SKM-1 treated with dmso at 0.1 percent for 144 hours (cell line): Measurements from ENCODE around the gene KANK3.
A peak's percentile ranks its signal among the peaks of the same experiment; 100 is the strongest.

Experiments used
- DNase-seq: peaks from one replicate; lab custom pipeline; 2025; ENCODE audit not compliant: unreplicated experiment; lab: John Stamatoyannopoulos, UW

Gene KANK3

DNA sequence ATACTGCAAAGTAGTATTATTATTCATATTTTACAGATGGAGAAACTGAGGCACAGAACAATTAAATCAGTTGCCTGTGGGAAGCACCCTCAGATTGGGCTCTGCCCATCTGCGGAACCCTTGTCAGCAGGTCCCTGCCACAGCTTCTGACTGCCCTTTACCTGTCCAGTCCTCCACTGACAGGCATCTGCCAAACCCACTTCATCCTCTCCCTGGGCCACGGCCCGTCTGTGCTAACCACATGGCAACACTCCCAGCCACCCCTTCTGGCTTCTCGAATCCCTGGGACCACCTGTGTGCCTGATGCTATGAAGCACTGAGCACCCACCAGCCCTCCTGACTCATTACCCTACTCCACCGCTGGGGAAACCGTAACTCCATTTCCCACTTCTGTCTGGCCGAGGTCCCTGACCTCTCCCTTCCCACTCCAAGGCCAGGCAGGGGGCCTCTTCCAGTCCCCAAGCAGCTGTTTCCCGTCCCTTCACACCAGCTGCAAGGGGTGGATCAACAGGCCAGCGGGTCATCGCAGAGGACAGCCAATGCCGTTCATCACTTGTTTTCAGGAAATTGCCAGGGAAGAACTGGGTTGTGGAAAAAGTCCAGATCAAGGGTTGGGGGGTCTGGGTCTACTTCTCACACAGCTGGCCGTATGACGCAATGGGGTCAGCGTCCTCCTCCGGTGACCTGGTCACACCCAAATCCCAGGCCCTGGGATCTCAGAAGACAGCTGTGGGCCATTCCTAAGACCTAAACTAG is 2.5 kb downstream of the KANK3 start:
- no peak for DNase-seq

DNA sequence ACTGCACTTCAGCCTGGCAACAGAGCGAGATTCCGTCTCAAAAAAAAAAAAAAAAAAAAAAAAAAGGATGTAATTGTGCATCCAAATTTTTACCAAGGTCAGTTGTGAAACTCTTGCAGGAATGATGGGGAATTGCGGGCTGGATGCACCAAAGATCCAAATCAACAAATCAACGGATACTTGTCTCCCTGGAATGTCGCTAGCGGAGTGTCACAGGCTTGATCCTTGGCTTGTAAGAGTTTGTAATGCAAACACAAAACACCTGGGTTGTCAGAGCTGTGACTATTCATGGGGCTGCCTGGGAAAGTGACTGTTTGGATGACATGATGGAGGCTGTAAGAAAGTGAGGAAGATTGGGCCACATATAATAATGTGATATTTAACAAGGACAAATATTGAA is 4.2 kb downstream of the KANK3 start:
- no peak for DNase-seq

GRCh38 chr19:8337728-8338127 is 5.3 kb downstream of the KANK3 start:
- no peak for DNase-seq

- DNase-seq, result no peak
These were observed 6.4 kb downstream of the KANK3 start for GRCh38 chr19:8336660-8337059.

DNA sequence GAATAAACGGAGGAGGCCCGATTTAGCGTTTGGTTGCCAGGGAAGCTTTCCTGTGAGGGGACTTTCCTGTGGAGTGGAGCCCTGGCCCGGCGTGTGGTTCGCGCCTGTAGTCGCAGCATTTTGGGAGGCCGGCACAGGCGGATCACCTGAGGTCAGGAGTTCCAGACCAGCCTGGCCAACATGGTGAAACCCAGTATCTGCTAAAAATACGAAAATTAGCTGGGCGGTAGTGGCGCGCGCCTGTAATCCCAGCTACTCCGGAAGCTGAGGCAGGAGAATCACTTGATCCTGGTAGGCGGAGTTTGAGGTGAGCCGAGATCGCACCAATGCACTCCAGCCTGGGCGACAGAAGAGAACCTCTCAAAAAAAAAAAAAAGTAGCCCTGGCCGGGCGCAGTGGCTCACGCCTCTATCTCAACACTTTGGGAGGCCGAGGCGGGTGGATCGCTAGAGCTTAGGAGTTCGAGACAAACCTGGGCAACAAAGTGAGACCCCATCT is 6.9 kb downstream of the KANK3 start:
- no peak for DNase-seq

DNA sequence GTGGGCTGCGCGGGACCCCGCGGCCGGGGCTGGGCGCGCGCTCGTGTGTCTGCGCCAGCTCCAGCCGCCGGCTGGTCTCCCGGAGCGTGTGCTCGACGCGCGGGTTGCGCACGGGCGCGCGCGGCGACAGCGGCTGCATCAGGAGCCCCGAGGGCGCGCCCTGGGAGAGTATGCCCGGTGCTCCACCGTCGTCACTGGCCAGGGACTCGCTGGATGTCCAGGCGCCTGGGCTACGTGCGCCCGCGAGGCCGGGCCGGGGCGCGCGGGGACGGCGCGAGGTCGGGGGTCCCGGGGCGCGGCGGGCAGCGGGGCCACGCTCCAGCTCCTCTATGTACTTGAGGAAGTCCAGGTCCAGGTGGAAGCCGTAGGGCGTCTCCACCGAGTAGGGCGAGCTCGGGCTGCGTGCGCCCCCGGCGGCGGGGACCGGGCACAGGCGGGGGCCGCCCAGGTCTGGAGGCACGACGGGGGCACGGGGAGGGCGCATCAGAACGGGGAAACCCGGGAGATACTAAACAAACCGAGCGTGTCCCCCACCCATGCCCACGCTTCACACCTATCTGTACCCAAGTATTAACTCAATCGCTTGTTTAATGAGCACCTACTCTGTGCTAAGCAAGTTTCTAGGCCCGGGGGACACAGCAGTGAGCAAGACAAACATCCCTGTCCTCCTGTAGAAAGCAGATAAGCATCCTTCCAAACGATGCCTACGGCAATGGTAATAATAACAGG is 7.6 kb downstream of the KANK3 start:
- DNase-seq, result no peak

- no peak for DNase-seq
These were observed 8.4 kb downstream of the KANK3 start for GRCh38 chr19:8334458-8335342.

- no peak for DNase-seq
These were observed 9.2 kb downstream of the KANK3 start for GRCh38 chr19:8333767-8334457.

DNA sequence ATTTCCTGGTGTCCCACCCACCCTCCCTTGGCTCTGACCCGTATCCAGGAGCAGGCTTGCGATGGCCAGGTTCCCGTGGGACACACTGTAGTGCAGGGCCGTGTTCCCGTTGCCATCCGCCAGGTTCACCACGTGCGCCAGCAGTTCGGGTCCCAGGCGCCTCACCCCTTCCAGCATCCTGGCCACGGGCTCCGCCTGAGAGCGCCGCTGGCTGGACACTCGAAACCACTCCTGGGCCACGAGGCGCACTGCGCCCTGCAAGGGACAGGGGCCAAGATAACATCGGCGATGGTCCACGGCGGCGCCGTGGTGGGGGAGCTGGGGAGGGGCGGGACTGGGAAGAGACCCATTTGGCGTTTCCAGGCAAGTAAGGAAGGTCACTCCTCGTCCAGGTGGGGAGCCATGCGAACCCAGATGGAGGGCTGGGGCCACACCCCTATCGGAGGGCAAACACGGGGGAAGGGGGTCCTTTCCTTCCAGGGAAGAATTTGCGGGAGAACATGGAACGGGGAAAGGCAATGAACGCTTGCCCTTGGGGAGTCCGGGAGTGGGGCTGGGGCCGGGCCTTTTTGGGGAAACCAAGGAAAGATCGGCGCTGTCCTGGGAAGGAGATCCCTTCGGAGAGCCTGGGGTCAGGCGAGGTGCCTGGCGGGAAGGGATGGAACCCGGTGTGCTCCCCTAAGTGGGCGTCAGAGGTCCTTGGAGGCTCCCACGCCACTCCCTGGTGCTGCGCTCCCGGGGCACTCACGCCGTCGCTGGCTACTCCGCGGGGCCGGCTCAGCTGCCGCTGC is 9.9 kb downstream of the KANK3 start:
- no peak for DNase-seq

DNA sequence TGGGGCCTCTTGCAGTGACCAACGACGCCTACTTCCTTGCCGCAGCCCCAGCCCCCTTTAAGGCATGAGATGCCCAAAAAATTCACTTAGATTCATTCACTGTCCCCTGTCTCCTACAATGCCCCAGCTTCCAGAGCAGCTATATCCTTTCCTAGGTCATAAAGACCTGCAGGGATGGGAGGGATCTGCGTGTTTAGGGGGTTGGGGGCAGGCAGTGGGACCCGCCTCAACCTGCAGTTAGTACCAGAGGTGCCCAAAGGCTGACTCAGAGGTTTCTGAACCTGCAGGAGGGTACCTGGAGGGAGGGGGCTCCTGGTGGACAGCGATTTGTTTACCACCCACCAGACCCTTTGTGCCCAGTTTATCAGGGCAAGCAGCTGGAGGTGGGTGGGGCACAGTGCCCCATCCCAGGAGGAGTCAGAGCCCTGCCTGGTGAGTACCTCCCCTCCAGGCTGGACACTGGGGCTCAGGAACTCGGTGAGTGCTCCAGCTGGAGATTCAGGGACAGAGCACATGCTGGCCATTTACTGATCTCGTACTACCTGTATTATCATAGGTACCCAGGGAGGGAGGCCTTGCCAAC is 11.7 kb downstream of the KANK3 start:
- no peak for DNase-seq

GRCh38 chr19:8329996-8330395 is 13.1 kb downstream of the KANK3 start:
- DNase-seq, result no peak

- no peak for DNase-seq
These were observed 17.6 kb downstream of the KANK3 start for GRCh38 chr19:8325454-8325853.

DNA sequence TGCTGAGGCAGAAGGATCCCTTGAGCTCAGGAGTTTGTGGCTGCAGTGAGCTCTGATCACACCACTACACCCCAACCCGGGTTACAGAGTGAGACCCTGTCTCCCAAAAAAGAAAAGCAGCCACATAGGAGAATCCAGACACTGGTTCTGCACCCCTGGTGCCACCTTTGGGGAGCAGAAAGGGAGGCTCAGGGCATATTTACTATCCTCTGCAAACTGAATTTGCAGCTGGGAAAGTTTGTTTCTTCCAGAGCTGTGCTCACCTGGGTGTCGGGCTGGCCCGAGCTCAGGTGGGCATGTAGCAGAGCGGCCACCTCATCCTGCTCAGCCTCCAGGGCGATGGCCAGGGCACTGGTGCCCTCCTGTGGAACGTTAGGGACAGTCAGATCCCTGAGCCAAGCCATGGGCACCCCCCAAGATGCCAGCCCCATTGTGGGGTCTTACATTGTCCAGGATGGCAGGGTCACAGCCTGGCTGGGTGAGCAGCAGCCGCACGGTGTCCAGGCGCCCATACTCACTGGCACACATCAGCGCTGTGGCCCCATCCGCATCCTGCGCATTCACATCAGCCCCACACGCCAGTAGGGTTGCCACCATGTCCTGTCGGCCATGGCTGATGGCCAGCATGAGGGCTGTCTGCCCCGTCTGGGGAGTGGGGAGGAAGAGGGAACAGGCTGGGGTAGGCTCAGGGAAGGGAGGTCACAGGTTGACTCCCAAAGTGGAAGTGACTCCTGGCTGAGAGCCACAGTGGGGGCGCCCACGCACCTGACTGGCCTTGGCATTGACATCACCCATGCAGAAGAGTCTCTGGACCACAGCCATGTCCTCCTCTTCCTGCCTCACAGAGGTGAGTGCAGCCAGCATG is 18.6 kb downstream of the KANK3 start:
- DNase-seq, result no peak

DNA sequence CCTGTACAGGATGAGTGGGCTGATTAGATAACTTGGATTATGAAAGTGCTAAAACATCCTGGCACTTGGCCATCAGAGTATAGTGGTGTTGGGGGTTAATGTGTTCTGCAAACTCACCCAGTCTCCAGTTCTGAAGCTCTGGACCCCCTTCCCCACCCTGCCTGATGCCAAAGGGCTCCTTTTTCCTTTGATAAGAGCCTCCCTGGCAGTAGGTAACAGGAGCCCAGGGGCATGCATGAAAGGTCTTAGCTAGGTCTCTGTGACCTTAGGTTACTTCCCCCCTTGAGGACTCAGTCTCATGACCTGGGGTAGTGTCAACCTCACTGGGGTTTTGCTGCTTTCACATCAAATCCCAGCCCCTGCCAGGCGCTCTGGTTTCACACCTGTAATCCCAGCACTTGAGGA is 19.3 kb downstream of the KANK3 start:
- no peak for DNase-seq

DNA sequence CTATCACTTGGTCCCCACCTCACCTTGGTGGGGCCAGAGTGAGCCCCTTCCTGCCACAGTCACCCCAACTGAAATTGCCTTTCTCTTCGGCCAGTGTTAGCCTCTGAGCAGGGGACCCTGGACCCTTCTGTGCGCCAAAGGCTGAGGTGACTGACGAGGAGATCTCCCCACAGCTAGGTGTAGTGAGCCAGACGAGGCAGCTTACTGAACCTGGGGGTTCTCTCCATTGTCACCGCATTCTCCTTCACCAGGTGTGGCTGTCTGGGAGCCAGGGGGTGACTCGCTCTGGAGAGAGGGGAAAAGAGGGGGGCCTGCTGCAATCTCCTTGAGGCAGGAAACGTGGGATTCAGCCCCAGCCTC is 20.4 kb downstream of the KANK3 start:
- DNase-seq, result no peak

GRCh38 chr19:8321986-8322637 is 20.9 kb downstream of the KANK3 start:
- DNase-seq, result no peak

- DNase-seq, result peak; percentile 93
These were observed 21.7 kb downstream of the KANK3 start, which contains the start of the genes NDUFA7 and RPS28 for GRCh38 chr19:8321067-8321985. Gene NDUFA7 (minus strand): TSS chr19:8321375. CDS start chr19:8321358, 17 bp downstream. Gene RPS28 (plus strand): TSS chr19:8321496. CDS start chr19:8321531, 35 bp downstream.
